HG02981 (cell line): ENCODE data around the gene MRPL23.

Experiments used
- ATAC-seq: cut with Tn5 transposase; IDR thresholded peaks from one replicate; pipeline ENCODE4 v1.9.1; 2021; ENCODE audit warnings: mild to moderate bottlenecking, moderate library complexity; ENCODE audit not compliant: unreplicated experiment

The MRPL23 gene

GRCh38 chr11:1952806-1953482 lies 5.8 kb downstream of the MRPL23 start:
- no peak for ATAC-seq

GRCh38 chr11:1953489-1954266 lies 6.5 kb downstream of the MRPL23 start:
- no peak for ATAC-seq

DNA sequence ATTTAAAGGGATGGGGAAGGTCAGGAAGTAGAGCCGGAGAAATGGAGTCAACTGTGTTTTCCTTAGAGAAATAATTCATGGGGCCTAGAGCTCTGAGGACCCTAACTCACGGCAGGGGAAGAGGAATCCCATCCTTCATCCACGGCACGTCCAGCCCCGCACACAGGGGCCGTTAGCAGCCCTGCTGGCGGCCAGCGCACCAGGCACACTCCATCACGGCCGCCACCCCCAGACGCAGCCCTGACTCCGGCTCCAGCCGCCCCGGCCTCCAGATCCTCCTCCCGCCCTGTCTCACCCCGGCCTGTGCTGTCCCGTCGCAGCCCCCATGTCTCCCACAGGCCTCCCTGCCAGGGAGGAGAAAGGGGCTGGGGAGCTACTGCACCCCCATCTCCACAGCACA lies 11.2 kb downstream of the MRPL23 start:
- no peak for ATAC-seq

- ATAC-seq, result no peak
These were observed 12.7 kb downstream of the MRPL23 start for GRCh38 chr11:1959786-1960185.

- no peak for ATAC-seq
These were observed 16.7 kb downstream of the MRPL23 start for GRCh38 chr11:1963864-1964263.

DNA sequence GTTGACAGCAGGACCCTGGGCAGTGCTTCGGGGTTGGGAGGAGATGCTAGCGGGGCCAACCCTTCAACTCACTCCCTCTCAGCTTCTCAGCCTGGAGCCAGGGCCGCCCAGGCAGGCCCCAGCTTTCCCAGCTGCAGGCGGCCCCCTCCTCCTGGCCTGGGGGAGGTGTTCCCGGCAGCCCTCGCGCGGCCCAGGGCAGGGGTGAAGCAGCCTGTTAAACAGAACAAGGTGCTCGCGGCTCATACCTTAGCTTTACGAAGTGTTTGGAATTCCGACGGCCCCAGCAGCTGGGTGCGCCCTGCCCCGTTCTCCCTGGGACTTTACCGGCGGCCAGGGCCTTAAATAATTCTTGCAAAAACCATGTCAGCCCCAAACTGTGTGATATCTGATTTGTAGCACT lies 17.2 kb downstream of the MRPL23 start:
- ATAC-seq, result no peak

DNA sequence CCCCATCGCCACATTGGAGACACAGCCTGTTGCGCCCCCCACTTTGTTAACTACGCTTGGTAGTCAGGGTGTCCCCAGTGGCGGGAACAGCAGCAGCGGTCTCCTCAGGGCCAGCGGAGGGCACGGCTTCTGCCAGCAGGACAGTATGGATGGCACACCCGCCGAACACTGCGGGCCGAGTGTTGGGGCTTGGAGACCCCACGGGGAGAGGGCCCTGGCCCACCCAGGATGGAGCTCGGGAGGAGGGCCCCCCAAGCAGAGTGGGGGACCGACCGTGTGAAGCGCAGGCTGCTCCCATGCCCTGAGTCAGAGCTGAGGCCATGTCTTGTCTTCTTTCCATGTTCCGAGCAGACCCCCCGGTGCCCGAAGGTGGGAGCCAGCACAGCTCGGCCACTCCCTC lies 17.8 kb downstream of the MRPL23 start:
- no peak for ATAC-seq

DNA sequence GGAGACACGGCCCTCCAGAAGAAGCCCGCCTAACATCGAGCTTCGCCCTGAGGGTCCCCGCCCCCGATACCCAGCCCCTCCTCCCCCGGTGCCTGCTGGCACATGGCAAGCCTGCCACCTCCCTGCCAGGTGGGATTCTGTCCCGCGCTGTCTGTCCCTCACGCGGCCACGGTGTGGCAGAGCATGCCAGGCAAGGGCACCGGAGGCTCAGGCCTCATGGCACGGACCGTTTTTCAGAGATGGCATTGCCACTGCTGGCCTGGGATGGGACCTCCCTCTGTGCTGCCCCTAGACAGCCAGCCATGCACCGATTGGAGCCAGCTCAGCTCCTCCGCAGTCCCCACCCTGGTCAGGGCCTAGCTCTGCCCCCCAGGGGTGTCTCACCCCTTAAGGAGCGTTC lies 19.4 kb downstream of the MRPL23 start:
- ATAC-seq, result no peak

DNA sequence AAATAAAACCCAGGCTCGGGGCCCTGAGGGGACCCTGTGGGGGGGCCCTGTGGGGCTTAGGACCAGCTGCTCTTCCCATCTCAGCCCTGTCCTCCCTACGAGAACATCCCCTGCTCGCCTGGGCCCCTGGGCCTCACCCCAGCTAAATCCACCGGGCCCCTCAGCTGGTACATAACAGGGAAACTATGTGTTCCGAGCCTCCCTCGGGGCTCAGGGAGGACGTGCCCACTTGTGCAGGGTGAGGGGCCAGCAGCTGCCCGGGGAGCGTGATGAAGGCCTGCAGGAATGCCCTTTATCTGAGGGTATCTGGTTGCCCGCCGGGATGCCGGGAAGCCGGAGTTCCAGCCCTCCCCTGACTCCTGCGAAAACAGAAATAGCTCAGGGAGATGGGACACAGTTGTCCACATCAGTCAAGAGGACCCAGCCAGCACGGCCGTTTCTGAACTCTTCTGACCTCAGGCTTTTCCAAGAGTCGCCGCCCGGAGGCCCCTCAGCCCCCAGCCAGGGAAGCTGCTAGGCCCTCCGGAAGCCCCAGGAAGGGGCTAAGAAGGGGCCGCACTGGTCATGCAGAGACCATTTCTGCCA lies 20.6 kb downstream of the MRPL23 start:
- ATAC-seq, result no peak

DNA sequence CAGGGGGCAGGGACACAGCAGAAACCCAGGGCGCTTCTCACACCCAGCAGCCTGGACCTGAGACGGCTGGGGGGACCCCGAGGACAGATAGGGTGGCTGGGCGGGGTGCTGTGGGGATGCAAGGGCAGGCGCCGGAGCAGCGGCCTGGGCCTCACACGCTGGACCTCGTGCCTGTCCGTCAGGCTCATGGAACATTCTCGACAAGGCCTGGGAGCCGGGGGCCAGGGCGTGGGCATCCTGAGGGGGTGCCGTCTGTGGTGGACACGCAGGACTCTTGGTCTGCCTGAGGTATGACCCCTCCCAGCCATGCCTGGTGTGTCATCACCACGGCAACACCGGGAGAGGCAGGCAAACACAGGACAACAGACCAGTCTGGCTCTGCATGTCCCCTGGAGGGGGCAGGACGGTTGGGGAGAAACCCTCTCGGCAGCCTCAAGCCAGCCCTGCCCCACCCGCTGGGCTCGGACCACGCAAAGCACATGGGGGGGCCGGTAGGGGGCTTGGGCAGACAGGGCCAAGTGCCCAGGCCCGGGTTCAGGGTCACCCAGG lies 21.4 kb downstream of the MRPL23 start:
- ATAC-seq, result no peak

DNA sequence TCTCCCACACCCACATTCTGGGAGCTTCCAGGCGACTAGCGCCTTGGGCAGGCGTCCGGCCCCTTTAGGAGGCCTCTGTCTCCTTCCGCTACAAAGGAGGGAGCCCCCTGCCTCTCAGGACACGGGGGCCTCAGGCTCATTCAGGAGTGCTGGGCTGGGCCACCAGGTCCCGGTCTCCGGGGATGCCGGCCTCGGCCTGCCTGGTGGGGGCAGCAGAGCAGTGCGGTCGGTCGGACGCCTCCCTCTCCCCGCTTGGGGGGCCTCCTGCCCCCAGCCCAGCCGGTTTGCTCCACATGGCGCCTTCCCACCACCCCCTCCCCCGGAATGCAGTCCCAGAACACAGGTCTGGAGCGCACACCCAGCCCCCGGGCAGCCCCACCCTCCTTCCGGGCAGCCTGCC lies 21.9 kb downstream of the MRPL23 start:
- no peak for ATAC-seq

DNA sequence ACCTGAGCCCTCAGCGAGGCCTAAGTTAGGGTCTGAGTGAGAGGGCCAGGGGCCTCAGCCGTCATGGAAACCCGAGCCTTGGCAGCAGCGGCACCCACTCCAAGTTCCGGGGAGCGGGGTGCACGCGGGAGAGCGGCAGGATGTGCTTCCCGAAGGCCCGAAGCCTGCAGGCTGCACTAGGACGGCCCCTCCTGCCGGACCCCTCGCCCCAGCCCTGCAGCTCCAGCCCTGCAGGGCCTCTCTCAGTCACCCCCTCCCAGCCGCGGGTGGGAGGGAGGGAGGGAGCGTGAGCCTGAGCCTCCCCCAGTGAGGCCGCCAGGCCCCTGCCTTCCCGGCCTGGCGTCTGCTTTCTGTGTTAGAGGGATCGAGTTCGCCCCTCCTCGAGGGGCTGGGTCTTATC lies 22.6 kb downstream of the MRPL23 start:
- ATAC-seq, result no peak

DNA sequence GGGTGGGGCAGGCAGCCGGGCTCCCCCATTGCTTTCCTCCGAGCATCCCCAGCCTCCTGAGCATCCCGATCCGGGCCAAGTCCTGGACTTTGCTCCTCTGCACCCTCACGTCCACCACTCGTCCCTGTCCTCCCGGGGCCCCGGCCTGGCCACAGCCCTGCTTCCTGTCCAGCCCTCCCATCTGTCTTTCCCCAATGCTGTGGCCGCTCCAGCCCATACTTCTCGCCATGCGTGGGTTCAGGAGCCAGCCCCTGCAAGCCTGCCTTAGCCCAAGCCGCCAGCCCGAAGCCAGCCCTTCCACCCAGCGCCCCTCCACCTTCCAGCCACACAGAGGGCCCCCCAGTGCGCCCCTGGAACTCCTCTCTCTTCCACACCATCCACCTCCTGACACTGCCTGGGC lies 23.8 kb downstream of the MRPL23 start:
- ATAC-seq, result no peak

DNA sequence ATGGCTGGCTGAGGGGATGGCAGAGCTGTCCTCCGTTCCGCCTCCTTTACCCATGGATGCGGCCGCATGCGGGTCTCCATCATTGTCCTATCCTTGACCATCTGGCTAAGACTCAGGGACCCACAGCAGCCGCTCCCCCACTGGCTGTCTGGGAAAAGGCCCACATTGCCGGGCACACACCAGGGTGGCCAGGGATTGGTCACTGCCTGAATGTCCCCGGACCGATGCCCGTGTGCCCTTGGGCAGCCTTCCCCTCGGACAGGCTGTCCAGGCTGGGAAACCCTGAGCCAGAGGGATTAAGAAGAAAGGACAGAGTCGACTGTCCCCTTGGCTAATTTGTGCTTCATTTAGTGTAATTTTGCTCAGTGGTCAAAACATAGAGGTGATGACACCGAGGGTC lies 28.1 kb downstream of the MRPL23 start:
- no peak for ATAC-seq

DNA sequence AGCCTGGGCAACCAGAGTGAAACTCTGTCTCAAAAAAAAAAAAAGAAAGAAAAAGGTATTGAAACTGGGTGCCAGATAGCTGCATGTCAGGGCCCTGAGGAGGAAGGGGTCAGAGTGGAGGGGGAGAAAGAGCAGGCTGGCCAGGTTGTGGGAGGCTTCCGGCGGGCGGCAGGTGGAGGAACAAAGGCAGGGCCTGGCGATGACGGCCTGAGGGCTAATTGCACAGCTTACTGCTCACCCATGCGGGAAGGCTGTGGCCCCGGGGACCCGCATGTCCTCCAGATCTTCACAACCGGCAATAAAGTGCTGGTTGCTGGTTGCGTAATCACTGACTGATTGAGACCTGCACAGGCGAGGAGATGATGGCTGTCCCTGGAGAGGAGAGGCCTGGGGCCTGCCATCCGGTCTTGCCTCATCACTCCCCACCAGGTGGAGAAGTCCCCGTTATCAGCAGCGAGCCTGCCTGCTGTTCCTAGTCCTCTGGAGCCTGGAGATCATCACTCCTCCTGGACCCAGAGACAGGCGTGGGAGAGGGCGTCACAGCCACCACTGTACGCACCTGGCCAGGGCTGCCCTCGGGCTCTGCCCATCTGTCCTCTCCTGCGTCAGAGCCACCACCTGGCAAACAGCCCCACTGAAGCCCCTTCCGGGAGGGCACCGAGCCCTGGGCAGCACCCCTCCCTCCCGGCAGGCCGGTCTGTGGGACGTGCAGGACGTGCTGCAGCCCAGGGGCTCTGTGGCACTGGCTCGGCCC lies 31.8 kb downstream of the MRPL23 start:
- no peak for ATAC-seq

- no peak for ATAC-seq
These were observed 32.5 kb downstream of the MRPL23 start for GRCh38 chr11:1979607-1980006.

GRCh38 chr11:1982873-1983600 lies 35.9 kb downstream of the MRPL23 start:
- ATAC-seq, result no peak

DNA sequence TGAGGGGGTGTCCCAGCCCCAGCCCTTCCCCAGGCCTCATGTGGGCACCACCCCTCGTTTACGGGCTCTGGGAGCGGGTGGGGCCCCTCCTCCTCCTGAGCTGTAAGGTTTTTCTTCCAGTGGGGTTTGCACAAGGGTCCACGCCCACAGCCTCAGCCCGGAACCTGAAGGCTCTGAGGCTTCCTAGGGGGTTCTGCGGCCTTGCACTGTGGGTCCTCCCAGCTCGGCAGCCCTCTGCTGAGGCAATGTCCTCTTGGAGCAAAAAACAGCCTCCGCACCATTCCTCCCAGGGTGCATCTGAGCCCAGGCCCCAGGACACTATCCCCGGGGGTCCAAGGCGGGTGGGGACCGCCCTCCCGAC lies 36.4 kb downstream of the MRPL23 start:
- ATAC-seq, result no peak

- no peak for ATAC-seq
These were observed 39.9 kb downstream of the MRPL23 start for GRCh38 chr11:1987024-1987423.

GRCh38 chr11:1988174-1988573 lies 41.0 kb downstream of the MRPL23 start:
- ATAC-seq, result no peak
